DND-41 (cell line): ENCODE measurements around the gene REC114.

Experiments used
- ATAC-seq: fragments of 200-7000 bp; cut with Tn5 transposase; 3 replicates; pipeline ENCODE4 v1.9.1; 2021; ENCODE audit warnings: low read depth; ENCODE audit not compliant: insufficient read depth
- DNase-seq: peaks from one replicate; pipeline ENCODE4 v3.0.0-alpha.2; 2020
- H2AFZ ChIP-seq: 2 replicates; pipeline ENCODE4 v1.6.0; 2012; ENCODE audit warnings: low read depth, low read length
- H3K27ac ChIP-seq: 2 replicates; pipeline ENCODE4 v1.5.1; 2012; ENCODE audit warnings: low read length, inconsistent platforms
- H3K27me3 ChIP-seq: fragments of 200-600 bp; sonication (generic); 2 replicates; pipeline ENCODE4 v1.6.0; 2012; ENCODE audit warnings: low read length, mild to moderate bottlenecking, inconsistent platforms; ENCODE audit not compliant: insufficient read depth, poor library complexity
- H3K36me3 ChIP-seq: 2 replicates; pipeline ENCODE4 v1.5.1; 2012; ENCODE audit warnings: low read length, inconsistent platforms; ENCODE audit not compliant: insufficient read depth
- H3K4me1 ChIP-seq: 2 replicates; pipeline ENCODE4 v1.5.1; 2012; ENCODE audit warnings: mild to moderate bottlenecking, low read length; ENCODE audit not compliant: insufficient read depth
- H3K4me2 ChIP-seq: 2 replicates; pipeline ENCODE4 v1.6.0; 2012; ENCODE audit warnings: mild to moderate bottlenecking, moderate library complexity, low read length, inconsistent platforms; ENCODE audit not compliant: insufficient read depth
- H3K4me3 ChIP-seq, 2 experiments: fragments of 200-600 bp in 1 of 2; shearing (Covaris generic) in 1 of 2; 2 replicates each; pipeline ENCODE4 v1.5.1; 2012 to 2016; ENCODE audit warnings: inconsistent platforms in 2 of 2, low read length in 2 of 2, mild to moderate bottlenecking in 2 of 2, low read depth in 1 of 2, moderate library complexity in 1 of 2
- H3K79me2 ChIP-seq: 2 replicates; pipeline ENCODE4 v1.6.0; 2012; ENCODE audit warnings: low read length, inconsistent platforms; ENCODE audit not compliant: insufficient read depth
- H3K9ac ChIP-seq: 2 replicates; pipeline ENCODE4 v1.6.0; 2012; ENCODE audit warnings: low read depth, mild to moderate bottlenecking, inconsistent platforms, low read length, moderate library complexity
- H3K9me3 ChIP-seq: 2 replicates; pipeline ENCODE4 v1.5.1; 2012; ENCODE audit warnings: low read length, moderate library complexity, mild to moderate bottlenecking, inconsistent platforms; ENCODE audit not compliant: insufficient read depth, severe bottlenecking
- H4K20me1 ChIP-seq: 2 replicates; pipeline ENCODE4 v1.6.0; 2012; ENCODE audit warnings: low read length; ENCODE audit not compliant: insufficient read depth
- CTCF ChIP-seq: IDR thresholded peaks from 2 replicates; pipeline ENCODE4 v1.5.1; 2012; ENCODE audit warnings: borderline replicate concordance, low read length, moderate library complexity, mild to moderate bottlenecking; ENCODE audit not compliant: poor library complexity, severe bottlenecking; ENCODE audit errors: extremely low read depth
- EZH2 ChIP-seq: IDR thresholded peaks from 3 replicates; pipeline ENCODE4 v1.6.1; 2012; ENCODE audit warnings: borderline replicate concordance, low read depth, mild to moderate bottlenecking, moderate library complexity, low read length, inconsistent platforms; ENCODE audit not compliant: severe bottlenecking

Gene REC114

GRCh38 chr15:73607405-73607804, 164.4 kb downstream of the REC114 start:
- Histone ChIP-seq H3K36me3 (no peaks in the 10 kb centered on the region), H3K4me1 (no peaks in the 10 kb centered on the region), H3K27ac (no peak overlapping the region), H3K4me3 (no peak overlapping the region), H3K79me2 (peaks cover 58% of the 10 kb centered on the region), H2AFZ (no peak overlapping the region), H3K27me3 (no peaks in the 10 kb centered on the region), H3K9ac (no peak overlapping the region), H3K4me2 (no peak overlapping the region), H4K20me1 (peaks cover 54% of the 10 kb centered on the region), H3K9me3 (no peaks in the 10 kb centered on the region)
- DNase-seq (no peak), ATAC-seq (no peak)
- no peak for TF ChIP-seq EZH2
- TF ChIP-seq CTCF = no peak

GRCh38 chr15:73607843-73608242, 164.9 kb downstream of the REC114 start:
- no peak for DNase-seq
- Histone ChIP-seq H3K27me3 (no peaks in the 10 kb centered on the region), H4K20me1 (peaks cover 51% of the 10 kb centered on the region; the same call in 1 of the 2 replicates), H3K4me3 (no peak overlapping the region), H3K36me3 (no peaks in the 10 kb centered on the region), H2AFZ (no peak overlapping the region), H3K79me2 (peaks cover 58% of the 10 kb centered on the region), H3K9ac (no peak overlapping the region), H3K27ac (no peak overlapping the region), H3K4me2 (no peak overlapping the region), H3K4me1 (no peaks in the 10 kb centered on the region), H3K9me3 (no peaks in the 10 kb centered on the region)
- no peak for ATAC-seq
- TF ChIP-seq EZH2 (no peak), CTCF (no peak)

GRCh38 chr15:73608475-73608874, 165.5 kb downstream of the REC114 start:
- no peak overlapping the region for H3K27ac ChIP-seq
- TF ChIP-seq CTCF (no peak), EZH2 (no peak)

GRCh38 chr15:73608941-73609340, 166.0 kb downstream of the REC114 start:
- no peak overlapping the region for H3K4me2 ChIP-seq
- ATAC-seq = no peak

More at GRCh38 chr15:73608475-73608874, 165.5 kb downstream of the REC114 start:
- Histone ChIP-seq H3K9ac (no peak overlapping the region), H3K4me2 (no peak overlapping the region), H3K4me1 (no peaks in the 10 kb centered on the region), H3K27me3 (no peaks in the 10 kb centered on the region), H4K20me1 (peaks cover 45% of the 10 kb centered on the region; the same call in 1 of the 2 replicates), H3K36me3 (no peaks in the 10 kb centered on the region), H3K4me3 (no peak overlapping the region), H2AFZ (no peak overlapping the region), H3K9me3 (no peaks in the 10 kb centered on the region), H3K79me2 (peaks cover 60% of the 10 kb centered on the region)
- DNase-seq (no peak), ATAC-seq (no peak)

More at GRCh38 chr15:73608941-73609340, 166.0 kb downstream of the REC114 start:
- no peak overlapping the region for H3K9ac ChIP-seq
- TF ChIP-seq EZH2 (no peak), CTCF (no peak)
- H3K4me3 ChIP-seq = no peak overlapping the region
- no peak for DNase-seq
- no peaks in the 10 kb centered on the region for H3K36me3 ChIP-seq
- H3K9me3 ChIP-seq = no peaks in the 10 kb centered on the region
- no peak overlapping the region for H3K27ac ChIP-seq
- H3K79me2 ChIP-seq = peaks cover 62% of the 10 kb centered on the region
- no peaks in the 10 kb centered on the region for H3K27me3 ChIP-seq
- no peaks in the 10 kb centered on the region for H3K4me1 ChIP-seq
- H4K20me1 ChIP-seq = peaks cover 42% of the 10 kb centered on the region; the same call in 1 of the 2 replicates
- no peak overlapping the region for H2AFZ ChIP-seq
